ENCODE measurements around the gene GALNT17.

The GALNT17 gene

DNA sequence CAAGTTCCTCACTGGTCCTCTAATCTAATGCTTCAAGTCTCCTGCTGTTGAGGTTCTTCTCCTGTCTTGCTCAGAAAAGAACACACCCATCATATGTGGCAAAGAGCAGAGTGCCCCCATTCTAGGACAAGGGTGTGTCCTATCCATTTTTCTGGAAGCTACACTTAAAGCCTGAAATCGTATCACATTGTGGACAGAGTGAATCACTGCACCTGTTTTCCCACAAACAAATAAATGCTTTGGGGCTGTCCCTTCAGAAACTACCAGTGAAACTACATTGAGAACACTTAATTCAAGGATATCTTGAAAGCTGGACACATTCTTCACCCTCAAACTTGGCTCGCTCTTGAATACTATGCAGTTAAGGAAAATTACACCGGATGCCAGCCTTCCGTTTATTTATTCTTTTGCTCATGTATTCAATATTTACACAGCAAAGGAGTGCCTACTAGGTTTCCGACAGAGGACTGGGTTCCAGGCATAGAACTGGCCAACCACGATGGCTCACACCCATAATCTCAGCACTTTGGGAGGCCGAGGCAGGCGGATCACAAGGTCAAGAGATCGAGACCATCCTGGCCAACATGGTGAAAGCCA, 473.0 kb downstream of the GALNT17 start:
- no peak for TF ChIP-seq TCF12 (IDR thresholded peaks at IDR 0.05; ENCODE audit: low read depth)
- TF ChIP-seq, protein P1, sequence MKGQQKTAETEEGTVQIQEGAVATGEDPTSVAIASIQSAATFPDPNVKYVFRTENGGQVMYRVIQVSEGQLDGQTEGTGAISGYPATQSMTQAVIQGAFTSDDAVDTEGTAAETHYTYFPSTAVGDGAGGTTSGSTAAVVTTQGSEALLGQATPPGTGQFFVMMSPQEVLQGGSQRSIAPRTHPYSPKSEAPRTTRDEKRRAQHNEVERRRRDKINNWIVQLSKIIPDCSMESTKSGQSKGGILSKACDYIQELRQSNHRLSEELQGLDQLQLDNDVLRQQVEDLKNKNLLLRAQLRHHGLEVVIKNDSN (IDR thresholded peaks at IDR 0.05) = no peak
- TF ChIP-seq FOXM1 (IDR thresholded peaks at IDR 0.05; ENCODE audit: borderline replicate concordance, low read depth) = no peak
- TF ChIP-seq, protein P2, sequence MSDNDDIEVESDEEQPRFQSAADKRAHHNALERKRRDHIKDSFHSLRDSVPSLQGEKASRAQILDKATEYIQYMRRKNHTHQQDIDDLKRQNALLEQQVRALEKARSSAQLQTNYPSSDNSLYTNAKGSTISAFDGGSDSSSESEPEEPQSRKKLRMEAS (IDR thresholded peaks at IDR 0.05) = no peak
- no peak for TF ChIP-seq CEBPB (IDR thresholded peaks at IDR 0.05)
- no peak for TF ChIP-seq CREB1 (IDR thresholded peaks at IDR 0.05; ENCODE audit: low read depth)
- TF ChIP-seq YY1 (IDR thresholded peaks at IDR 0.05; ENCODE audit: low read depth) = no peak

DNA sequence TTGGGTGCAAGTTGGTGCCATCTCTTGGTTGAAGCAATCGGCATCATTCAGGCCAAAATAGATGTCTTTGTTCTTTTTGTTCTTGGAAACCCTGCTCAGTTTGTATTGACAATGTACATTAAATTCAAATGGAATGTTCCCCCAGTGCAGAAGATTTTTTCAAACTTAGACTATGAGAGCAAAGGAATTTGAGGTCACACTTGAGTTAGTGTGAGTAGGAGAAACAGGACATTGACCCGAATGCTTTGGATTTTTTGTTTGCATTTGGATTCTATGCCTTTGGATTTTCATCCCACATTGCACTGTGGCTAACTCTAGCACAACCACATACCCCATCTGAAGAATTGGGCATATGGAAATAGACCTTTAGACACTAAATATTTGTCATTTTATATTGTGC, 480.0 kb downstream of the GALNT17 start:
- no peak for TF ChIP-seq TEAD4 (IDR thresholded peaks at IDR 0.05)
- no peak for TF ChIP-seq CEBPB (IDR thresholded peaks at IDR 0.05)
- TF ChIP-seq, protein P1 (IDR thresholded peaks at IDR 0.05) = no peak
- TF ChIP-seq NFIC (IDR thresholded peaks at IDR 0.05) = no peak
- TF ChIP-seq RAD21 (IDR thresholded peaks at IDR 0.05; ENCODE audit: low read depth) = no peak
- TF ChIP-seq YY1 (IDR thresholded peaks at IDR 0.05; ENCODE audit: low read depth) = no peak
- TF ChIP-seq TAF1 (IDR thresholded peaks at IDR 0.05; ENCODE audit: low read depth) = no peak
- TF ChIP-seq EP300 (IDR thresholded peaks at IDR 0.05; ENCODE audit: borderline replicate concordance) = no peak
- TF ChIP-seq EGR1 (IDR thresholded peaks at IDR 0.05) = no peak
- TF ChIP-seq, protein P2 (IDR thresholded peaks at IDR 0.05) = no peak
- TF ChIP-seq ZBTB7A (IDR thresholded peaks at IDR 0.05; ENCODE audit: low read depth) = no peak
- TF ChIP-seq CREB1 (IDR thresholded peaks at IDR 0.05; ENCODE audit: low read depth) = no peak
- no peak for TF ChIP-seq TCF12 (IDR thresholded peaks at IDR 0.05; ENCODE audit: low read depth)
- TF ChIP-seq, protein P3, sequence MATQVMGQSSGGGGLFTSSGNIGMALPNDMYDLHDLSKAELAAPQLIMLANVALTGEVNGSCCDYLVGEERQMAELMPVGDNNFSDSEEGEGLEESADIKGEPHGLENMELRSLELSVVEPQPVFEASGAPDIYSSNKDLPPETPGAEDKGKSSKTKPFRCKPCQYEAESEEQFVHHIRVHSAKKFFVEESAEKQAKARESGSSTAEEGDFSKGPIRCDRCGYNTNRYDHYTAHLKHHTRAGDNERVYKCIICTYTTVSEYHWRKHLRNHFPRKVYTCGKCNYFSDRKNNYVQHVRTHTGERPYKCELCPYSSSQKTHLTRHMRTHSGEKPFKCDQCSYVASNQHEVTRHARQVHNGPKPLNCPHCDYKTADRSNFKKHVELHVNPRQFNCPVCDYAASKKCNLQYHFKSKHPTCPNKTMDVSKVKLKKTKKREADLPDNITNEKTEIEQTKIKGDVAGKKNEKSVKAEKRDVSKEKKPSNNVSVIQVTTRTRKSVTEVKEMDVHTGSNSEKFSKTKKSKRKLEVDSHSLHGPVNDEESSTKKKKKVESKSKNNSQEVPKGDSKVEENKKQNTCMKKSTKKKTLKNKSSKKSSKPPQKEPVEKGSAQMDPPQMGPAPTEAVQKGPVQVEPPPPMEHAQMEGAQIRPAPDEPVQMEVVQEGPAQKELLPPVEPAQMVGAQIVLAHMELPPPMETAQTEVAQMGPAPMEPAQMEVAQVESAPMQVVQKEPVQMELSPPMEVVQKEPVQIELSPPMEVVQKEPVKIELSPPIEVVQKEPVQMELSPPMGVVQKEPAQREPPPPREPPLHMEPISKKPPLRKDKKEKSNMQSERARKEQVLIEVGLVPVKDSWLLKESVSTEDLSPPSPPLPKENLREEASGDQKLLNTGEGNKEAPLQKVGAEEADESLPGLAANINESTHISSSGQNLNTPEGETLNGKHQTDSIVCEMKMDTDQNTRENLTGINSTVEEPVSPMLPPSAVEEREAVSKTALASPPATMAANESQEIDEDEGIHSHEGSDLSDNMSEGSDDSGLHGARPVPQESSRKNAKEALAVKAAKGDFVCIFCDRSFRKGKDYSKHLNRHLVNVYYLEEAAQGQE (IDR thresholded peaks at IDR 0.05; ENCODE audit: low read depth) = no peak
- TF ChIP-seq FOXM1 (IDR thresholded peaks at IDR 0.05; ENCODE audit: borderline replicate concordance, low read depth) = no peak

DNA sequence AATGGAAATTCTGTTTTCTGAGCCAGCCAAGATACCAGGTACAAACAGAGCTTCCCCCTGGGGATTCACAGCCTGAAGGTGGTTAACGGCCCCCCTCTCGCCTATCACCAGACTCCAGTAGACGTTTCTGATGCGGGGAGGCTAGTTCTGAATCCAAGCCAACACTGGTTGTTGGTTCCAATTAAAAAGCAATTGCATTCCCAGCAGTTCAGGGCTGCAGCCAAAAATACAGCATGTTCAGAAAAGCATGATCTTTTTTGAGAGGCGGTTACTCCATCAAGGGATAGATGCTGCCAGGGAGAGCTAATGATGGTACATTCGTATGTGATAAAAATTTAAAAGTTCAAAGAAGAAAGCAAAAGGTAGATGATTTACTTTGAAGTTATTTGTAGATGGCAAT, 481.0 kb downstream of the GALNT17 start:
- TF ChIP-seq CREB1 (IDR thresholded peaks at IDR 0.05; ENCODE audit: low read depth) = no peak
- TF ChIP-seq, protein P3 (IDR thresholded peaks at IDR 0.05; ENCODE audit: low read depth) = no peak
- no peak for TF ChIP-seq TAF1 (IDR thresholded peaks at IDR 0.05; ENCODE audit: low read depth)
- TF ChIP-seq ZBTB7A (IDR thresholded peaks at IDR 0.05; ENCODE audit: low read depth) = no peak
- TF ChIP-seq RAD21 (IDR thresholded peaks at IDR 0.05; ENCODE audit: low read depth) = no peak
- no peak for TF ChIP-seq FOXM1 (IDR thresholded peaks at IDR 0.05; ENCODE audit: borderline replicate concordance, low read depth)
- TF ChIP-seq CEBPB (IDR thresholded peaks at IDR 0.05) = no peak
- TF ChIP-seq, protein P2 (IDR thresholded peaks at IDR 0.05) = no peak
- no peak for TF ChIP-seq EGR1 (IDR thresholded peaks at IDR 0.05)
- TF ChIP-seq YY1 (IDR thresholded peaks at IDR 0.05; ENCODE audit: low read depth) = no peak
- no peak for TF ChIP-seq EP300 (IDR thresholded peaks at IDR 0.05; ENCODE audit: borderline replicate concordance)
- TF ChIP-seq NFIC (IDR thresholded peaks at IDR 0.05) = no peak
- TF ChIP-seq TEAD4 (IDR thresholded peaks at IDR 0.05) = no peak
- TF ChIP-seq, protein P1 (IDR thresholded peaks at IDR 0.05) = no peak
- TF ChIP-seq TCF12 (IDR thresholded peaks at IDR 0.05; ENCODE audit: low read depth) = no peak

DNA sequence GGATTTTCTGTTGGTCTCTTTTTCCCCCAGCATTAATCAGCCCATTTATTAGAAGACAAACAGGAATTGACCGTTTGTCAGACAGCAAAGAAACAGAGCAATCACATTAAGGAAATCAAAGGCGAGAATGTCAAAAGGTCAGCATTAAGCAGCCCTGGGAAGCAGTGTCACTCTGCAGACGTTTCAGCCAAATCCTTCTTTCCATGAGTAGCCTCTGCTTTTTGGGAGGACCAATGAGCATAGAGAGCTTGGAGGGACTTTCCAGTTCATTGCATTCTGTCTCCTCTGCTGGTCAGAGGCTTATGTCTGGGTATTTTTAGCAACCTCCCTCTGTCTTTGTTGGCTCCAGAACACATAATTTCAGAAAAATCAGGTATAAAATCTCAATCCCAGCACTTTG, 481.4 kb downstream of the GALNT17 start:
- TF ChIP-seq YY1 (IDR thresholded peaks at IDR 0.05; ENCODE audit: low read depth) (no peak), EP300 (IDR thresholded peaks at IDR 0.05; ENCODE audit: borderline replicate concordance) (no peak), CEBPB (IDR thresholded peaks at IDR 0.05) (no peak), TAF1 (IDR thresholded peaks at IDR 0.05; ENCODE audit: low read depth) (no peak), FOXM1 (IDR thresholded peaks at IDR 0.05; ENCODE audit: borderline replicate concordance, low read depth) (no peak), NFIC (IDR thresholded peaks at IDR 0.05) (no peak), EGR1 (IDR thresholded peaks at IDR 0.05) (no peak), CREB1 (IDR thresholded peaks at IDR 0.05; ENCODE audit: low read depth) (no peak), ZBTB7A (IDR thresholded peaks at IDR 0.05; ENCODE audit: low read depth) (no peak), RAD21 (IDR thresholded peaks at IDR 0.05; ENCODE audit: low read depth) (no peak), TCF12 (IDR thresholded peaks at IDR 0.05; ENCODE audit: low read depth) (no peak), TEAD4 (IDR thresholded peaks at IDR 0.05) (no peak)
- TF ChIP-seq, protein P1 (IDR thresholded peaks at IDR 0.05) = no peak
- TF ChIP-seq, protein P2 (IDR thresholded peaks at IDR 0.05) = no peak
- TF ChIP-seq, protein P3 (IDR thresholded peaks at IDR 0.05; ENCODE audit: low read depth) = no peak
